HG03354 (cell line): Measurements from ENCODE around the gene LARP4.
"Not testable (repeated sequence)": the region's sequence is repeated elsewhere in the genome, so short reads cannot be mapped to it uniquely, and the experiment has no call there.

Source experiments
- ATAC-seq: cut with Tn5 transposase; IDR thresholded peaks from one replicate; pipeline ENCODE4 v1.9.1; 2021; ENCODE audit warnings: mild to moderate bottlenecking; ENCODE audit not compliant: unreplicated experiment, poor library complexity, severe bottlenecking

LARP4 gene

DNA sequence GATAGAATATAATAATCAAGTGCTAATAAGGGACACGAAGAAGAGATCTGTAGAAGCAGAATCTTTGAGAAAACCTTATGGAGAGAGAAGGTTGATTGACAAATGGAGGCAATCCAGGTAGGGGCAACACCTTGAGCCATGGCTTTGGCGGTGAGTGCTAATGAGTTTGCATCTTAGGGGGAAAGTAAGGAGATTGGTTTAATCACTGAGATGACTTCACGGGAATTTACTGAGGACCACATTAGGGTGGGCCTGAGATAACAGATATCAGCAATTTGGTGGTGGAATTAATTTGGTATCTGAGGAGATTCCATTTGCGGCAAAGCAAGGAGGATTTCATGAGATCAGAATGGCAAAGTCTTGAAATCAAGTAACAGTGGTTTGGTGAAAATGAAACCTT lies 1.8 kb upstream of the LARP4 start:
- no peak for ATAC-seq

DNA sequence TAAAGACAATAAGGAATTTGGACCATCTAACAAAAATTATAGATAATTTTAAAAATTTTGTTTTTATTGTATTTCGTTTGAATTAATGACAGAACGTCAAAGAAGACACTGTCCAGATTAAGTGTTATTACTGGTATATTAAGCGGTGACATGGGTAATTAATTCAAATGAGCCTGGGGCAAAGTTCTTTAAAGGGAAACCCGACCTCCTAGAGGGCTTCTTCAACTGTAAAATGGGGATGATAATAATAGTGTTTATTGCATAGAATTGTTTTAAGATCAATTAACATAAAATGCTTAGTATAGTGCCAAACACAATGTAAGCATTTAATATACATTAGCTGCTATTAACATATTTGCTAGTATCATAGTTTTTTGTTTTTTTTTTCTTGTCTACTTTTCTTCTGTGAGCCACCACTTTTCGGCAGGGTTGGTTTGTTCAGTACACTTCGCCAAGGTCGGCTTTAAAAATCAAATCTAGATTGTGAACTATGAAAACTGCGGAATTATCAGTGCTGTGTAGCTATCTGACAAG lies 514 bp upstream of the LARP4 start:
- no peak for ATAC-seq

DNA sequence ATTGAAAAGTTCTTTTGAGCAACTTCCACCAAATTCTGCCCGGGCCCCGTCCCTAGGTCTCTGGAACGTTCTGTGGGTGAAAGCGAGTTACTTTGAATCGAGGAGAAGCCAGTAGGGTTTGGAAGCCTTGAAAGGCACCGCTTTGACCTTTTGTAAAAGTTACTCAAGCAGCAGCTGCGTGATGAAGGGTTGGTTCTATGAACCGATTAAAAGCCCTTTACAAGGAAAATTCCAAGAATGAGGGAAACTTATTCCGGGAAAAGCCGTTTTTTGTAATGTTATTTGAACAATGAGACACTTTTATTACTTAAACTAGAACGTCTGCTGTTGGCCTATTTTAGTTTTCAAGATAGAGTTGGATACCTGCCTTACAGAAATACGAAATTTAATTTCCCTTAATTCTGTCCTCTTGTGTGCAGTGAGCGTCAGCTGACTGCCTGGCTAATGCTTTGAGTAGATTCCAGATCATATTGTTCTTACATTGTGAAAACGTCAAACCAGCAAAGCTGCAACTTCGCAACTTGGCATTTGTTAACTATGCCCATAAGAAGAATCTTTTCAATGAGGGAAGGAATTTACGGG lies 906 bp downstream of the LARP4 start:
- ATAC-seq, result peak; percentile 26

DNA sequence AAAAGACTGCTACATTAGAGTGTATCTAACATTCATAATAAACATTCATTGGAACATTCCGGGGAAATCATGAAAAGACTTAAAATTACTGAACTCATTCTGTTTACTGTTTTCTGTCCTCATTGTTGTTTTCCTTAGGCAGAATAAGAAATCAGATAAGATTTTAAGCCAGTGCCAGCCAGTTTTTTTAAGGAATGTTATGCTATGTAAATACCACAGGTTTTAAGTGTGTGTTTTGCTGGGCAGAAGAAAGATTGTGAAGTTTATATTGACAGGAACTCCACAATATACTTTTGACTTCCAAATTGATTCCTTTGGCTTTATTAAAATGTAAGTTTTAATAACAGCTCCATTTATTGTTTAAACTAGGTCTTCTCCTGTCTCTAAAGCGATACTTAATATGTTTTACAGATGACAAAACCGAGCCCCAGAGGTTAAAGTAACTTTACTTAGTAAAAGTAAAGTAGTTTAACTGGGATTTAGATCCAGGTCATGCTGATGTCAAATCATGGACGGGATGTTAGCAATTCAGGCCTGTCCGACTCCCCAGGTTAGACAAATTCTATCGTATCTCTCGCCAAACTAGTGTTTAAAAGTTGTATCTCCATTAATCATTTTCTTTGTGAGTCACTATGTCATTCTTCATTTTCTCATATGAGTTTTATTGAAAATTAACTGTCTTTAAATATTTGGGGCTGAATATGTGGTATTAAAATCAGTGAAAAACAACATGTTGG lies 1.7 kb downstream of the LARP4 start:
- no peak for ATAC-seq

DNA sequence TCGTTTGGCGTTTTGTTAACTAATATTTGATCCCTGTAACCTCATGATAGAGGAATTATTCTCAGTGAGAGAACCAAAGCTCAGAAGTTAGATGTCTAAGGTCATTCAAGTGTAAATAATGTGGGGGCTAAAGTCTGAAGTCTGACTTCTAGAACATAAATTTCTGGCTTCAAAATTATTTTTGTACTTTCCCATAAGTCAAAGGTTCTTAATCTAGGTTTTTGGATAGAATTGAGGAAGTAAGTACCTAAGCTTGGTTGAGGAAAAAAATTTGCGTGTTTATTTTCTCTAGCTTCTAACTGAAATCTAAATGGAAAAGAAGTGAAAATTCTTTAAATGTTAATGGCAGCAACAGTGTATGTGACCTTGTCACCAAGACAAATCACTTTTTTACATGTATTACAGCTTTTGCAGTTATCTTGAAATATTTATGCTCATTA lies 2.3 kb downstream of the LARP4 start:
- ATAC-seq, result no peak

DNA sequence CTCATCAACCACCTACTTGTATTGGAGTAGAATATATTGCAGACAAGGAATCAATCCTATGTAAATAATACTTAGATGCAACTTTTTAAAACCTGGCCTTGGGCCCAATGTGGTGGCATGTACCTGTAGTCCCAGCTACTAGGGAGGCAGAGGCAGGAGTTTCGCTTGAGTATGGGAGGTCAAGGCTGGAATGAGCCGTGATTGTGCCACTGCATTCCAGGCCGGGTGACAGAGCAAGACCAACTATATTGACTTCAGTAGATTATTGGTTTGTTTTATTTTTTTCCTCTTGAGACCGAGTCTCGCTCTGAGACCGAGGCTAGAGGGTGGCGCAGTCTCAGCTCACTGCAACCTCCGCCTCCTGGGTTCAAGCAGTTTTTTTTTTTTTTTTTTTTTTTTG lies 3.6 kb downstream of the LARP4 start:
- no peak for ATAC-seq

DNA sequence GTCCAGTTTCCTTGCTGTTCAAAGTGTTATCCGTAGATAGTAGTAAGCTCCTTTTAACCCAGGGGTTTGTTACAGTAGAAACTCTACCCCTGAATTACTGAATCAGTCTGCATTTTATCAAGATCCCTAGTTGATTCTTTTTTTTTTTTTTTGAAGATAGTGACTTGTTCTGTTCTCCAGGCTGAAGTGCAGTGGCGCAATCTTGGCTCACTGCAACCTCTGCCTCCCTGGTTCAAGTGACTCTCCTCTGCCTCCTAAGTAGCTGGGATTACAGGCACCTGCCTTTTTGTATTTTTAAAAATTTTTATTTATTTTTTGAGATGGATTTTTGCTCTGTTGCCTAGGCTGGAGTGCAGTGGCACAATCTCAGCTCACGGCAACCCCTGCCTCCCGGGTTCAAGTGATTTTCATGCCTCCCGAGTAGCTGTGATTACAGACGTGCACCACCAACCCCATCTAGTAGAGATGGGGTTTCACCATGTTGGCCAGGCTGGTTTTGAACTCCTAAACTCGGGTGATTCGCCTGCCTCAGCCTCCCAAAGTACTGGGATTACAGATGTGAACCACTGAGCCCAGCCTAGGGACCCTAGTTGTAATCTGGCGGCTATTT lies 10.5 kb downstream of the LARP4 start:
- ATAC-seq, result no peak

DNA sequence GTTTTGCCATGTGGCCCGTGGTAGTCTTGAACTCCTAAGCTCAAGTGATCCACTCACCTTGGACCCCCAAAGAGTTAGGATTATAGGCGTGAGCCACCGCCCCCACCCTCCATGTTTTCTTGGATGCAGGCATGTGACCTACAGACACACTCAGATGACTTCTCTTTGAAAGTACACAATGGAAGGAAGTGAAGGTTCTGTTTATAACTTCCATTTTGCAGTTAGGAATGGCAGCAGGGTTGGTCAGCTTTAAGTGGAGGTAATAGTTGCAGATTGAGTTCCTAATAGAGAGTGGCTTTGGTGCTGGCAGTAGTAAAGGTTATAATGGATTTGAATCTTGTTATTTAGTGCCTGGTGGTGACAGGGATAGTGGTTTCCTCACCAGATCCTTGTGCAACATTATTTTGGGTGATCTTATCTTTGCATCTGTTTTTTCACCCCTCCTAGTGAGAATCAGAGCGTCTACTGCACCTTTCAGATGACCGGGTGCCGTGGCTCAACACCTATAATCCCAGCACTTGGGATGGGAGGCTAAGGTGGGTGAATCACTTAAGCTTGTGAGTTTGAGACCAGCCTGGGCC lies 15.3 kb downstream of the LARP4 start:
- no peak for ATAC-seq

DNA sequence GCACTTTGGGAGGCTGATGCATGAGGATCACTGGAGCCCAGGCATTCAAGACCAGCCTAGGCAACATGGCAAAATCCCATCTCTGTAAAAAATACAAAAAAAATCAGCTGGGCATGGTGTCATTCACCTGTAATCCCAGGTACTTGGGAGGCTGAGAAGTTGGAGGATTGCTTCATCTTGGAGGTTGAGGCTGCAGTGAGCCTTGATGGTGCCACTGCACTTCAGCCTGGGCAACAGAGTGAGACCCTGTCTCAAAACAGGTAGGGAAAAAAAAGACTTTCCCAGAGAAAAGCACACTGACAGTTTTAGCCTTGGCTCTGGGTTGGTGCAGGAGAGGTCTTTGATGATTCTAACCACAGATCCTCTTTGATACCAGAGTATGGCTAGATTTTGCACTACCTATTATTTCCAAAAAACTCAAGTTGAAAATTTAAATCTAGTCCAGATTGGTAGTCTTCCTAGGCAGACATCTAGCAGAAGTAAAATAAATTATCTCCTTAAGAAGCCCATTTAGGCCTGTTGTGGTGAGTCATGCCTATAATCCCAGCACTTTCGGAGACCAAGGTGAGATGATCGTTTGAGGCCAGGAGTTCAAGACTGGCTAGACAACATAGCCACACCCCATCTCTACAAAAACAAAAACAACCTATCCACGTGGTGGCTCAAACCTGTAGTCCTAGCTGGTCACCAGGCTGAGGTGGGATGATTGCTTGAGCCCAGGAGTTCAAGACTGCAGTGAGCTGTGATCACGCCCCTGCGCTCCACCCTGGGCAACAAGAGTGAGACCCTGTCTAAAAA lies 18.6 kb downstream of the LARP4 start:
- no peak for ATAC-seq

DNA sequence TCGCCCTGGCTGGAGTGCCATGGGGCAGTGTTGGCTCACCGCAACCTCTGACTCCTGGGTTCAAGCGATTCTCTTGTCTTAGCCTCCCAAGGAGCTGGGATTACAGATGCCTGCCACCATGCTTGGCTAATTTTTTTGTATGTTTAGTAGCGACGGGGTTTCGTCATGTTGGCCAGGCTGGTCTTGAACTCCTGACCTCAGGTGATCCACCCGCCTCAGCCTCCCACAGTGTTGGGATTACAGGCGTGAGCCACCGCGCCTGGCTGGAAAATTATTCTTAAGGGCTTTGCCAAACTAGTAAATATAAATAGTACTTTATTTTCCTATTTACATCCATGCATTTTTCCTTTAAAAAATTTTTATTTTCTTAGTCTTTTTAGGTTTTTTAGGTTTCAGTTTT lies 22.2 kb downstream of the LARP4 start:
- not testable (repeated sequence) for ATAC-seq

DNA sequence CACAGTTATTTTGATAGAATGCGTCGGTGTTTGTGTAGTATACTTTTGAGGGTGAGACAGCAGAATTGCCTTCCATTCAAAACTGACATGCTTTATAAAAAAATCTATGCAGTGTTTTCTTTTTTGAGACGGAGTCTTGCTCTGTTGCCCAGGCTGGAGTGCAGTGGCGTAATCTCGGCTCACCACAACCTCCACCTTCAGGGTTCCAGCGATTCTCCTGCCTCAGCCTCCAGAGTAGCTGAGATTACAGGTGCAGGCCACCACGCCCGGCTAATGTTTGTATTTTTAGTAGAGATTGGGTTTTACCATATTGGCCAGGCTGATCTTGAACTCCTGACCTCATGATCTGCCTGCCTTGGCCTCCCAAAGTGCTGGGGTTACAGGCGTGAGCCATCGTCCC lies 22.7 kb downstream of the LARP4 start:
- not testable (repeated sequence) for ATAC-seq

DNA sequence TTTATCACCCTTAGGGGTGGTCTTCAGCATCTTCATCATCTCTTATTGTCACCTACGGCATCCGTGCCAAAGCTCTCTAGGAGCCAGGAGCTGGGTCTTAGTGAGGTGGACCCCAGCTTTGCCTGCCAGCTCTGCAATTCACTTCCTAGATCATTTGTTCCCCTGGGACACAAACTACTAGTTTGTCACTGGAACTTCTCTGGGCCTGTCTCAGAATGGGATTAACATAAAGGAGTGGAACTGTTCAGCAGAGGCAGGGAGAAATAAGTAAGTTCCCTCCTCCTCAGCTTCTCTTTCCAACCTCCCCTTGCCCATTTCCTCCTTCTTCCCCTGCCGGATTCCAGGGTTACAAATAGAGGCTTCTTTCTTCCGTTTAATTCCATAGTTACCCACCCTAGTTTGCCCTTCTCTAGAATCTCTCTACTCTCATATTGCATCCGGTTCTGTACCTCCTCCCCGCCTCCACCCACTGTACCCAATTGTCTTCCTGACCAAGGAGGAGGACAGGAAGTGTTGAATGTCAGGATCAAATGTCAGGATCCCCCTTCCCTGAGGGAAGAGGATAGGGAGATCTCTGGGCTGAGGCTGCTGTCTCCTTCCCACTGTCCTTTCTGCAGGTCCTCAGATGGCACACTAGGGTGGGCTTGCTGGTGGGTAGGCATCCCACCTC lies 25.0 kb downstream of the LARP4 start:
- no peak for ATAC-seq

DNA sequence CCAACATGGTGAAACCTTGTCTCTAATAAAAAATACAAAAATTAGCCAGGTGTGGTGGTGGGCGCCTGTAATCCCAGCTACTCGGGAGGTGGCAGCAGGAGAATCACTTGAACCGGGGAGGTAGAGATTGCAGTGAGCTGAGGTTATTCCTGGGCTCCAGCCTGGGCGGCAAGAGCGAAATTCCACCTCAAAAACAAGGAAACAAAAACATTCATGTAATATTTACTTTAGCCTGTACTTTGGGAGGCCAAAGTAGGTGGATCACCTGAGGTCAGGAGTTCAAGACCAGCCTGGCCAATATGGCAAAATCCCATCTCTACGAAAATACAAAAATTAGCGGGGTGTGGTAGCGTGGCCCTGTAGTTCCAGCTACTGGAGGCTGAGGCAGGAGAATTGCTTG lies 31.0 kb downstream of the LARP4 start:
- not testable (repeated sequence) for ATAC-seq

DNA sequence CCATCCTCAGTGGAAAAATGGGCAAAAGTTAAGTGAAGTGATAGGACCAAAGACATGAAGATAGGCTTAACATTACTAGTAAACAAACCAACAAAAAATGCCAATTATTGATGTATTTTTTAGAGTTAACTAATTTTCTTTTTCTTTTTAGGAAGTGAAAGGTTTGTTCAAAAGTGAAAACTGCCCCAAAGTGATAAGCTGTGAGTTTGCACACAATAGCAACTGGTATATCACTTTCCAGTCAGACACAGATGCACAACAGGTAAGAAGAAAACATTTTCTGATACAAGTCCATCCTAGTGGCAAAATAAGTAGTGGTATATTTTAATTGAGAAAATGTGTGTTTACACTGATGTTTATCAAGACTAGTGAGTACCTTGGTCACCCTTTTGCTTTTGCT lies 39.6 kb downstream of the LARP4 start:
- no peak for ATAC-seq

DNA sequence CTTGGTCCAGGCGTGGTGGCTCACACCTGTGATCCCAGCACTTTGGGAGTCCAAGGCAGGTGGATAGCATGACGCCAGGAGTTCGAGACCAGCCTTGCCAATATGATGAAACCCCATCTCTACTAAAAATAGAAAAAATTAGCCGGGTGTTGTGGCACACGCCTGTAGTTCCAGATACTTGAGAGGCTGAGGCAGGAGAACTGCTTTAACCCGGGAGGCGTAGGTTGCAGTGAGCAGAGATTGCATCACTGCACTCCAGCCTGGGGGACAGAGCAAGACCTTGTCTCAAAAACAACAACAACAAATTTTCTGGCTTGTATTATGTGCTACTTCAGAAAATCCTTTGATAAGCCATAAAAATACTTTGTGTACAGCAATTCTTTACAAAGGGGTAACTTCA lies 41.1 kb downstream of the LARP4 start:
- no peak for ATAC-seq

DNA sequence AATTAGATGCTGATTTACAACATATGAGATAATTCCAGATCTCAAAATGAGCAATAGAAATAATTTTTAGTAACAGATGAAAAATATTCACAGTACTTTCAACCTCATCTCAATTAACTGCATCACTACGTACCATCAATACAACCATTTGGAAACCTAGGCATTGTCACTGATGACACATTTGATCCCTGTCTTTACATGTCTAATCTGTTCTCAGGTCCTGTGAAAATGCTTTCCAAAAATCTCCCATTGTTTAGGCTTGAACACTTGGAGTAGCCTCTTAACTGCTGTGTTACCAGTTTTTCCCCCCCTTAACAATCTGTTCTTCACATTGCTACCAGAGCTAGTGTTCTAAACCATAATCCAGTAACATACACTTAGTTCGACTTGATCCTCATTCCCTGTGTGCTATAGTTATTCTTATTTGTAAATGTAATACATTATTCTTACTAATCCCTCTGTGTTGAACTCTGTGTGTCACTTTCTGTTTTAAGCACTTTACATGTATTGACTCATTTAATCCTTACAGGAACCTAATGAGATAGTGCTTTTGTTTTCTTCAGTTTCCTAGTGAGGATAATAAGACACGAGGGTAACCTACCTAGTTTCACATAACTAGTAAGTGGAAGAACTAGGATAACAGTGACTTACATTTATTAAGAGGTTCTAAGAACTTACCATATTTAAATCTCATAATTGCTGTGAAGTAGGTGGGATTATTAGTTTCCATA lies 41.7 kb downstream of the LARP4 start:
- no peak for ATAC-seq

DNA sequence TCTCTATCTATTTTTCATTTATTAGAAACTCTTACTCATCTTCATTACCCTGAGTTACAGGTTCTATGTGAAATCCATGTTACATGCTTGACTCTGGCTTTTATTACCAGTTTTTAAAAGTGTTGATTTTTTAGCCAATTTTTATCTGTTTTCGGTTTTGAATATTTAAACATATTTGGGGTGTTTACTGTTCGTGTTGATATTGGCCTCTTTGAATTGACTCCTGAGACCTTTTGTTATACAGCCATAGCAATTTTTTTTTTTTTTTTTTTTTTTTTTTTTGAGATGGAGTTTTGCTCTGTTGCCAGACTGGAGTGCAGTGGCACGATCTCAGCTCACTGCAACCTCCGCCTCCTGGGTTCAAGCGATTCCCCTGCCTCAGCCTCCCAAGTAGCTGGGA lies 49.0 kb downstream of the LARP4 start:
- not testable (repeated sequence) for ATAC-seq

DNA sequence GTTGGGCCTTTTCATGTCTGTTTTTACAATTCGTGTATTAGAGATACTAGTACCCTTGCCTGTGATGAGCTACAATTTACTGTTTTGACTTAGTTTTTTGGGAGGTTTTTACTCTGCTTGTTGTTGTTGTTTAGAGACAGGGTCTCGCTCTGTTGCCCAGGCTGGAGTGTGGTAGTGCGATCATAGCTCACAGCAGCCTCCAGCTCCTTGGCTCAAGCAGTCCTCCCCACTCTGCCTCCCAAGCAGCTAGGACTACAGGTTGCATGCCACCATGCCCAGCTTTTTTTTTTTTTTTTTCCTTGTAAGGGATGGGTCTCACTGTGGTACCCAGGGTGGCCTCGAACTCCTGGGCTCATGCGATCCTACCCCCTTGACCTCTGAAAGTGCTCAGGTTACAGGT lies 52.1 kb downstream of the LARP4 start:
- ATAC-seq, result no peak

DNA sequence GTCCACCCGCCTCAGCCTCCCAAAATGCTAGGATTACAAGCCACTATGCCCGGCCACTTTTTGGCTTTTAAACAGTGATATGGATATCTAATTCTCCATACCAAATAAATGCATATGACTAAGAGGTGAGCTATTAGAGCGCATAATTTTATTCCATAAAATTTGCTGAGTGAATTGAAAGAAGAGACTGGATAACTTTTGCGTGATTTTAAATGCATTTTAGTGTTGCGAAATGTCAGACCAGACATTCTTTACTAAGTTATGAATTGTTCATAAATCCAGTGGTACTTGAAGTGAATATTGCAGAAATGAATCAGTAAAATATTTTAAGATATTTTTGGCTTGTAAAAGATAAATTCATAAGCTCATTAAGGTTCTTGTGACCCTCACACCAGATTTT lies 53.2 kb downstream of the LARP4 start:
- ATAC-seq, result no peak
